ENCODE results near the gene SOX15.

- no peak for TF ChIP-seq EZH2 (IDR thresholded peaks at IDR 0.05; ENCODE audit: borderline replicate concordance, low read depth, low read length, severe bottlenecking)
- no peak for TF ChIP-seq CTCF (IDR thresholded peaks at IDR 0.05; ENCODE audit: borderline replicate concordance, extremely low read depth, low read length, poor library complexity, severe bottlenecking)
Measured at GRCh38 chr17:7573324-7574080, 16.4 kb downstream of the SOX15 start.

Data from DND-41 (cell line).